GM21529 (cell line): Measurements from ENCODE around the gene ADCY1.
"Not testable (repeated sequence)": the region's sequence is repeated elsewhere in the genome, so short reads cannot be mapped to it uniquely, and the experiment has no call there.

Source experiments
- ATAC-seq: cut with Tn5 transposase; IDR thresholded peaks from one replicate; pipeline ENCODE4 v1.9.1; 2021; ENCODE audit not compliant: unreplicated experiment

Gene ADCY1

DNA sequence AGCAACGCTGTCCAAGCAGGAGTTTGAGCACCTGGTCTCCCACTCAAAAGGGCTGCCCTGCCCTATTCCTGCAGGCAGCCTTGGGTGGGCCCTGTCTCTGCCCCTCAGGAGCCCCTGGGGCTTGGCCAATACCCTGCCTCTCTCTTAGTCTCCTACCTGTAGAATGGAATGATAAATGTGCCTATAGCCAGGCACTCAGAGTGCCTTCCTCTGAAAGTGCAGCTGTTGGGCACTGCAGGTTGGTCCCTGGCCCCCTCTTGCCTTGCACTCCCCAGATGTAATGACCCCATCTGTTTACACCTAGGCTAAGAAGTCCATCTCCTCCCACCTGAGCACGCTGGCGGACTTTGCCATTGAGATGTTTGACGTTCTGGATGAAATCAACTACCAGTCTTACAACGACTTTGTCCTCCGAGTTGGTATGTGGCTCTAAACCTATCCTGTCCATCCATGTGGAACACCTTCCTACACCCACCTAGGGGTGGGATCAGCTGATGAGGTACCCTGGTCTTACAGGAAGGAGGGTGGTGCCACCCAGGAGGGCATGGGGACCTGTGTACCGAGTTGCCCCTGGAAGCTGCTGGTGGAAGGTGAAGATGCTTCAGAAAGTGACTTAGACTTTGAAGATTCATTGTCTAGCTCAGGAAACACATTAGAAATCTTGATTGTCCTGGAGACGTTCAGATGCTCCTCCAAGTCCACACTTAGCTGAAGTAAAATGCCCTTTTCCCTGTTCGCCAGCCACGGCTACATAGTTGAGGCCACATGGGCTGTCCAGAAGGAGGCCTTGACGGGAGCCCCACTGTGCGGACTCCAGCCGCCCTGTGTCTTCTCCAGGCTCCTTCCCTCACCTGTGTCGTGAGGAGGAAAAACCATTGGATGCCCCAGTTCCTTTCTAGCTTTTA lies 134.1 kb downstream of the ADCY1 start:
- no peak for ATAC-seq

DNA sequence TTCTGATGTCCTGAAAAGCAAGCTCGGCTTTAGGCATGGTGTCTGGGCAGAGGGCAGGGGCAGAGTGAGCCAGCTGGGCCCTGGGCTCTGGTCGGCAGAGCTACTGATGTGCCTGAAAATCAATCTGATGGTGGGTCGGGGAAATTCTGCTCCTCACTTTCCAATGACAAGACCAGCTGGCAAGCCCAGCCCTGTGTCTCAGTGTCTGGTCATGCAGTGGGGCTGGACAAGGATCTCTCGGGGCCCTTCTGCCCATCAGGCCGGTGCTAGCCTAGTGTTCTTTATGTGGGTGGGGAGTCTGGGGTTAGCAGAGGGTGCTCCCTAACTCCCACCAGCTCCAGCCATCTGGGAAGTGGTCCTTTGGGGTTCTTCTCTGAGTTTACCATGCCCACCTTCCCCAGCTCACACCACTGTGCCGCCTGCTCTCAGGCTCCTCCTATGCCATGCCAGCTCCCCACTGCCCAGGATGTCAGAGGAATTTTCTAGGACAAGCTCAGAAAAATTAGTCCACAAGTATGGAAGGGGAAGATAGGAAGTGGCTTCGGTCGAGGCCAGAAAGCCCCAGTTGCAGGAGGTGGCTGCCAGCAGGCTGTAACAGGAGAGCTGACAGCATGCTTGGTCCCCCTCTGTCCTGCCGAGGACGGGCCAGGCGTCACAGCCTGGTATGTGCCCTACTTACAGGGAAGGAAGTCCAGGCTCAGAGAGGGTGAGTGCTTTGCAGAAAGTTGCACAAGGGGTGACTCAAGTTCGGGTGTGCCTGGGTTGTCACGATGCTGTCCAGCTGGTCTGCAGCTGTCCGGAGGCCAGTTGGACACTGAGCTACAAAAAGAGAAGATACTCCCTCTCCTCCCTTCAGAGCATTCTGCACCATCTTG lies 135.2 kb downstream of the ADCY1 start:
- no peak for ATAC-seq

DNA sequence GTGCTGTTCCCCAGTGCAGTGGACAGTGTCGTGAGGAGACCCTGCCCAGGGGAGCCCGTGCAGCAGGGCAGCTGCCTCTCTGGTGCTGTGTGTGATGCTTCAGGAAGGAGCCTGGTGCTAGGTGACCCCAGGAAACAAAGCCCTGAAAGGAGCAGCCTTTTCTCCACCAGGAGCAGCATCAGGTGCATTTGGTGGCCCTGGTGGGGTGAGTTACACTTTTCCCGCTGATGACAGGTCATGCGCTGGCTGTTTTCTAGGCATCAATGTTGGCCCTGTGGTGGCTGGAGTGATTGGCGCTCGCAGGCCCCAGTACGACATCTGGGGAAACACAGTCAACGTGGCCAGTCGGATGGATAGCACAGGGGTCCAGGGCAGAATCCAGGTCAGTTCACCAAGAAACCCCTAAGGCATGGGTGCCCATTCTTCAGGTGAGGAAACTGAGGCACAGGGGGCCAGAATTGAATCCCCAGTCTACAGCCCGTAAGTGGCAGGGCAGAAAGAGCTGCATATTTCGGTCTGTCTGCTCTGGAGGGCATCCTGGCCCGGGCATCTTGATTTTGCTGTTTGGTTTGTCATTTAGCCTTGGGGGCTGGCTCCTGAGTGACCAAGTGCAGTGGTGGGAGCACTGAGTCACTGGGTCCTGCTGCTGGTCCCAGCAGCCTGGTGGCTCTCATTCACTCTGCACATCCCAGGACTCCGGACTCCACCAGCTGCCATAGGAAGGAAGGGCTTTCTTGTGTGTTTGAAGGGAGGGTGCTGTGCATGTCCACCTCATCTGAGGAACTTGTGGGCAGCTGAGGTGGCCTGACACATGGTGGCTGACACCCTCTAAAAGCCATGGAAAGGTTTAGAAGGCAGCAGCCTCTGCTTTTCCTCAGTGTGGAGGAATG lies 136.3 kb downstream of the ADCY1 start:
- no peak for ATAC-seq

DNA sequence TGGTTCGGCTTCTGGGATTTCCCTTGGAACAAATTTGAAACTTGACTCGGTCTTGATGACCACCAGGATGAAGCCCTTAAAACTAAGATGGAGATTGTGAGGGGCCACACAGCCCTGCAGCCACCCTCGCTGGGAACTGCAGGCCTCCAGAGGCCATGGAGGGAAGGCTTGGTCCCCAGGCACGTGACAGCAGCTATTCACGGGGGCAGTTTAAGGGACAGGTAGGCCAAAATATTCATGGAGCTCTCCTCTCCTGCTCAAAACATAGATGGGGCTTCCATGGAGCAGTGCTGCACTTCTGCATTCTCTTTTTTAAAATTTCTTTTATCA lies 137.0 kb downstream of the ADCY1 start:
- ATAC-seq = no peak

DNA sequence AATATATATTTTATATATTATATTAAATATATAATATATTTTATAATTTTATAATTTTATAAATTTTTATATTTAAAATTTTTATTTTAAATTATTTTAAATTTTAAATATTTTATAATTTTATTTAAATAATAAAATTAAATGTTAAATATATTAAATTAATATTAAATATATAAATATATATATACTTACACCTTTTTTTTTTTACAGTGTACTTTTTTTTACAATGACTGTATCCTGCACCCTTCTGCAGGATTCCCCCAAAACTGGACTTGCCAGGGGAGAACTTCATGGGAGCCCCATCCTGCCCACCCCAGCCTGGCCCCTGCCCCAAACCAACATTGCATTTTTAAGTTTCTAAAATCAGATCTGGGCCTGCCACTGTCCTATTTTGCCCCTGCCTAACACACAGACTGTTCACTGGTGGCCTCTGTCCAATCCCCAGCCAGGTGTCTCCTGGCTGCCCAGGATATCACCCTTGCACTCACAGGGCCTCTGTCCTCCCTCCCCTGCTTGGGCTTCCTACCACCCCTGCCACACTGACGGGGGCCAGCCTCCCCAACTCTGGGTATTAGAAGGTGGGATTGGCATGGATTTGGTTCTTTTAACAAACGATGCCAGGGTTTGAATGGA lies 138.0 kb downstream of the ADCY1 start:
- no peak for ATAC-seq

DNA sequence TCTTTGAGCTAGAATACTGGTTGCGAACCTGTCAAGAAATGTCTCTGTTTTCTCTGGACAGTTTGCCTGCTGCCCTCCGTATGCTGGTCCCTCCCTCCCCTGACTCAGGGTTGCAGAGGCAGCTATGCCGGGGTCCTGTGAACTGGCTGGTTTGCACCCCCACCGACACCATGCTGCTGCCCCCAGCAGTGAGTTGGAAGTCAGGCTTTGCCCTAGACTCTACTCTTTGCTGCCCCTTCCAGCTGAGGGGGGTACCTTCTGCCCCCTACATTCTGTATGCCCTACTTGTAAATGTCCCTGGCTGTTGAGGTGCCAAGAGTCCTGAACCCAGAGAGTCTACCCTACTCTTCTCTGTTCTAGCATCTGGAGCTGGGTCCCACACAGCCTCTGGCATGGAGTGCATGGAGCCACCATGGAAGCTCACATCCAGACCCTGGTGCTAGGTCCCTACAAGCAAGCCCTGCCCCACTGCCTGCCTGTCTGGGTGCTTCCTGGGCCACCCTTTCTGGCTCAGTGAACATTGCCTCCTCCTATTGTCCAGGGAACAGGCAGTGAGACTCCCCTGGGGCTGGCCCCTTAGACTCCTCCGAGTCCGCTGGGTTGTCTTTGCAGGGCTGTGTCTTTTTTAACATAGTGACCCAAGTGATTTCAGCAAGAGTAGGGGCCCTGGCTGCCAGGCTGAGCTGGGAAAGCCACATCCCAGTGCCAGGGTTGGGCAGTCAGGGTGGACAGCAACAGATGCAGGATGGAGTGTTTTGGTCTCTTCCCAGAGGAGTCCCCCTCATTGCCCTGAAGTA lies 138.9 kb downstream of the ADCY1 start:
- ATAC-seq = no peak

DNA sequence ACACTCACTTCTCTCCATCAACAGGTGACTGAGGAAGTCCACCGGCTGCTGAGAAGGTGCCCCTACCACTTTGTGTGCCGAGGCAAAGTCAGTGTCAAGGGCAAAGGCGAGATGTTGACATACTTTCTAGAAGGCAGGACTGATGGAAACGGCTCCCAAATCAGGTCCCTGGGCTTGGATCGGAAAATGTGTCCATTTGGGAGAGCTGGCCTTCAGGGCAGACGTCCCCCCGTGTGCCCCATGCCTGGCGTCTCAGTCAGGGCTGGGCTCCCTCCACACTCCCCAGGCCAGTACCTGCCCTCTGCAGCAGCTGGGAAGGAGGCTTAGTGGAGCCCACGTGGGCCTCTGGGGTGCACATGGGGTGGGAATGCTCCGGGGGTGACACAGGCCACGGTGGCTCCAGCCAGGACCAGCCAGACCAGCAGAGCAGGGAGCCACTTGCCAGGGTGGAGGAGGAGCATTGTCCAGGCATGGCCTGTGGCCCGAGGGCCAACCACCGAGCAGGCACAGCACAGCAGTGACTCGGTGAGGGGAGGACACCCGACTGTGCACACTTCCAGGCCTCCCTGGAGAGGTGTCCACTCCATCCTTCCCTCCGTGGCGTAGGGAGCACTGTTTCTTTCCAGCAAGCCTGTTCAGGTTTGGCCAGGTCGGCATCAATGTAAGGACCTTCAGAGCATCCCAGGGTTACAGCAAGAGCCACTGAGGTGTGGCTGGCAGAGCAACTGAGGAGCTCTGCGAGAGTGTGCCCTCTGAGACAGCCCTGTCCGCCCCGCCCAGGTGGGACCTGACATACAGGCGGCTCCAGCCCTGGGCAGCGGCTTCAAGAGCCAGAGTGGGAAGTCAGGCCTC lies 139.7 kb downstream of the ADCY1 start:
- no peak for ATAC-seq

DNA sequence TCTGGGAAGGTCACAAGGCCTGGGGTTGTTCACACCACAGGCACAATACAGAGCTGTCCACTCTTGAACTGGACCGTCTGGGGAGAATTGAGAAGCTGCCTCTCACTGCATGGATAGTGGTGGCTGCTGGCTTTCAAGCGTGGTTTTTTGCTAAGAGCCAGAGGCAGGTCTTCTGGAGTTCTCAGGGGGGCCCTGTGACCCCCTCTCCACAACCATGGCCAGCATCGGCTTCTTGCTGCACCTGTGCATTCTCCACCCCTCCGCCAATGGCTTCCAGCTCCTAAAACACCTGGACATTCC lies 140.3 kb downstream of the ADCY1 start:
- no peak for ATAC-seq

DNA sequence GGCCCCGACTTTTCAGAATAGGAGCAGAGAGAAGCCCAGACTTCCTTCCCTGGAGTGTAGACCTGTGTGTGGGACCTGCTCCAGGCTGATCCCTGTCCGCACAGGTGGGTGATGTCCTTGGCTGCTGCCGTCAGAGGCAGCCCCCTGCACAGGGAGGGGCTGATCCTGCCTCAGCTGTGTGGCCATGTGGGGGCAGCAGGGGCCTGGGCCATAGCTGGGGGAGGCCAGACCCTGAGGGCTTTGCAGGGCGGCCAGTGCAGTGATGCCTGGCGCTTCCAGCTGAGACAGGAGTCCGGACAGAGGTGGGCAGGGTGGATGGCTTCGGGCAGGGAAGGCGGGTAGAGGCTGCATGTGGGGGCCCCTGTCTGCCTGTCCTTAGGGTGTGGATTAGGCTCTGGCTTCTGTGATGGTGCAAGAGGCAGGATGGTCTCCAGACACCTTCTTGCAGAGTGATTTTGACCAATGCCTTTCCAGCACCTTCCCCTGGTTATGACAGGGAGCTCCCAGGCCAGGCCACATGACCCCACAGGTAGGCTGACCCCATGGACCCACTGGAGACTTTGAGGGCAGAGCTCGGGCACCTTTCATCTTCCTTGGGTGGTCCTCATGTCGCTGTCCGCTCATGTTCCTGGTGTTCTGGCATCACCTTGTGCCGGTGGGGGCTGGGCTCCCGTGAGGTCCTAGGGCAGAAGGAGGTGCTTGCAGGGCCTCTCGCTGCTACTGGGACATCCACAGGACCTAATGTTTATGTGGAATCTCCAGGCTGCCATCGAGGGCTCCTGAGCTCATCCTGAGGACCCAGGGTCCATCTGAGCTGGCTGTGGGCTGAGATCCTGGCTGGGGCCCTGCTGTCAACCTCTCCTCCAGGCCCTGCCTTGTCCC lies 141.5 kb downstream of the ADCY1 start:
- ATAC-seq = no peak

DNA sequence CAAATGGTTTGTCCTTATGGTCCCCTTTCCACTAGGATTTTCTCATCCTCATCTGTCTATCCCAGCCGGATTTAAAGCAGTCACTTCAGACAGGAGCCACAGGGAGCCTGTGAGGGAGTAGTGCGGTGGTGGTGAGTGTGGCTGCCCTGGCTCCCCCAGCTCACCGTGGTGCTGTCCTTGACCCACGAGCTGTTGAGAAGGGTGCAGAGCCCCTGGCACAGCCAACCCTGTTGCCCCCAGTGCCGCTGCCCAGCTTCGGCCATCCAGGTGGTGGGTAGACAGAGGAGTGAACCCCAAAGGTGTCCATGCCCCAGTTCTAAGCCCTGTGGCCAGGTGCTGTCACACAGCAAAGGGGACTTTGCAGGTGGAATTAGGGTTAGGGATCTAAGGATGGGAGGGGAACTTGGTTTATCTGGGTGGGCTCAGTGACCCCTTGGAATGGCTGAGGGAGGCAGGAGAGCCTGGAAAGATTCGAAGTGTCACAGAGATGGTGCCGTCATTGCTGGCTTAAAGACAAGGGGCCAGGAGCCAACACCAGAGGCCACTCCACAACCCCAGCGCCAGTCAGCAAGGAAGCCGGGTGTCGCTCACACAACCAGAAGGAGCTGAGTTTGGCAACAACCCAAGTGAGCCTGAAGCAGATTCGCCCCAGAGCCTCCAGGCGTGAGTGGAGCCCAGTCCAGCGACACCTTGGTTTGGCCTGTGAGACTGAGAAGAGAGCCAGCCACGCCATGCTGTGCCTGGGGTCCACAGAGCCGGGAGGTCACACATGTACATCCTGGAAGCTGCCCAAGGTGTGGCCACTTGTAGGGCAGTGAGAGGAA lies 142.4 kb downstream of the ADCY1 start:
- ATAC-seq = no peak

DNA sequence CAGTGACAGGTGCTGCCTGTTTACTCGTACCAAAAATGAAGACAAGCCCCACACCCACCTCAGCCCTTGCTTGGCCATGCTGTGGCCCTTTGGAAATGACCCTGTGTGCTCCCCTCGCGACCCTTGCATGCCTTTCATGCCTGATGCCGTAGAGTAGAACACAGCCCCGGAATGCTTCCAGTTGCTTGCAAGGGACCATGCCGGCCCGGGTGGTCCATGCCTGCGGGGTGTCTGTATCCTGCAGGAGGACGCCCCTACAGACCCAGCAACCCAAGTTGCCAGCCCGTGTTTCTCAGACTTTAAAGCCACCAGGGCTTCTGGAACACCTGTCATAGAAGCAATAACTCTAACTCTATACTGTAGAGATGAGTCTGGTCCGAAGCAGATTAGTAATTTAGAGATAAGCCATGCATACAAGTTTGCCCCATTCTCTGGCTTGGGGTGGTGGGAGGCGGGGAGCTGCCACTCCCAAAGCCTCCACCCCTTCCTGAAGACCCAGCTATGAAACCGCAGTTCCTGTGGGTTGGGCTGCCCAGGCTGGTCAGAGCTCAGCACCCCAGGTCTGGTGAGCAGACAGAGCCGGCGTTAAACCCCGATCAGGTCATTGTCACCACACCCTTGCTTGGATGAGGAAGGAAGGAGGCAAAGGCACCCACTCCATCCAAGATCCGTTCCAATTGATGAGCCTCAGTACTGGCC lies 143.5 kb downstream of the ADCY1 start:
- no peak for ATAC-seq

DNA sequence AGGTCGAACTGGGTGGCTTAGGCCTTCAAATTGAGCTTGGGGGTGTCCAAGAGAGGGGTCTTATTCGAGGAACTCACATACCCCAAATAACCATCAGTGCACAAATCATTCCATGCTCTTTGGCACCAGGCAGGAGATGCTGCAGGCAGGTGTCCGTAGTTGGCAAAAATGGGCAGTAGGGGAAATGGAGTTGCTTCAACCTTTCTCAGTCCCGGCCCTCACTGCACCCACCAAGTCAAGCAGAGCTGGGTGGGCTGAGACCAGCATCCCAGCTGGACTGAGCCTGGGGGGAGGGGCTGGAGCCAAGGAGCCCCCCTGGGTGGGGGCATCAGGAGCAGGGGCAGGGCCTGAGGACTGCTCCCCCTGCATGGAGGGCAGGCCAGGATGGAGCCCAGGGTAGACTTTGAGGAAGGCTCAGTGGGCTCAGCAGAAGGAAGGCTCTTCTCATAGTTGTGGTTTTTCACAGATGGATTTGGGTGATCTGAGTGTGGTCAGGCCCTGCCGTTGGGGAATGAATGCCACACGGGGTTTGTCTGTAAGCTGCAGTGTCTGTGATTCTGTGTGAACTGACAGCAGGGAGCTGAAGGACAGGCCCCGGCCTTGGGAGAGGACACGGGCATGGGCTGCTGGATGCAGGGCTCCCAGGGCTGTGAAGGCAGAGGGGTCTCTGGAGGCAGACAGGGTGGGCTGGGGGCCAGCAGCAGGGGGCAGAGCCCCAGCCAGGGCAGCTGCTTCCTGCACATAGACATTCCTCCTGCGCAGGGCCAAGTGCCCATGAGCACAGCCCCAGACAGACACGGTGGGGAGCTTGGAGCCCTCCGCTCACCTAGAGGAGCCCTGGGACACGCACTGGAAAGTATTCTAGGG lies 144.5 kb downstream of the ADCY1 start:
- no peak for ATAC-seq

DNA sequence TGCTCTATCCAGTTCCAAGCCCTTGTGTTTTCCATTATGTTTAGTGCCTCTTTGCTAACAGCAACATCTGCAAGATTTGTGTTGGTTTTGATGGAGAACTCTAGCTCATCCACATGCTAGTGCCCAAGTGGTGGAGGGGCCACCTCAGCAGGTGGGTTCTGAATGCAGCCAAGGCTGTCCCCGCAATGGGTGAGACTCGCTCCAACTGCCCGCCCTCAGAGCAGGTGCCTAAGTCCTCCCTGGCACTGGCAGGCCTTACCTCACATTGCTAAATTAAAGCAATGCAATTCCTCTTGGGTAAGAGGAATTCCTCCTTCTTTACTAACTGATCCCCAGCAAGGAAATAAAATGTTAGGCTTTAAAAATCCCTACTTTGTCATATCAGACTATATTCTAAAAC lies 146.8 kb downstream of the ADCY1 start:
- ATAC-seq = no peak

DNA sequence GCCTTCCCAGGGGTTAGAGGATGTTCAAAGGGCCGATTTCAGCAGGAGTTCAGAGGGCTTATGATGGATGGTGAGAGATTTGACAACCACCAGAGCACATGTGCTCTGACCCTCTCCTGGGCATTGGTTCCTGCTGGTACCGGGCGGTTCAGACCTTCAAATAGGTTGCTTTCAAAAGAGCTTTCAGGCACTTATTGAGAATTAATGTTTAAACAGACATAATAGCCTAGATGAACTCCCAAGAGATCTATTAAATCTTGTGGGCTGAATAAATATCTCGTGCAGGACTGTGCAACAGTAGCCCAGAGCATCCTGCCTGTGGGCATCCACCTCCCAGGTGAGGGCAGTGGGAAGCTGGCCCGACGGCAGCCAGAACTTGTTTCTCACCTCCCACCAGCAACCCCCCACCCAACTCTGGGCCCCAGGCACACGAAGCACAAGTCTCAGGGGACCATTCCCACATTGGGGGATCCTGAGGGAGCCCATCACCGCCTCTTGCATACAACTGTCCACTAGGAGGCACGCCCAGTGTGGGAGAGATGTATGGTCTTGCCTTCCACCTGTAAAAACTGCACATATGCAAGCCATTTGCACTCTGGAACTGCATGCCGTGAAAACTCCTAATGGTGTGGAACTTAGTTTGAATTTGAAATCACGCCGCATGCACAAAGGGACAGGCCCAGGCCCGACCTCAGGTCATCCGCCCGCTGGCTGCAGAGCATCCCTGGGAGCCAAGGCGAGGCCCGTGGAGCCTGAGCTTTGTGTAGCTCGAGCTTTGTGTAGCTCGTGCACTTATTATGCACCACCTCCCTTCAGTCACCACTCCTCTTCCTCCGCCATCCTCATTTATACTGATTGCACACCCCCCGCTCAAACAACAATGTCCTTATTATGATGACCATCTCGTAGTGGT lies 147.8 kb downstream of the ADCY1 start:
- no peak for ATAC-seq

DNA sequence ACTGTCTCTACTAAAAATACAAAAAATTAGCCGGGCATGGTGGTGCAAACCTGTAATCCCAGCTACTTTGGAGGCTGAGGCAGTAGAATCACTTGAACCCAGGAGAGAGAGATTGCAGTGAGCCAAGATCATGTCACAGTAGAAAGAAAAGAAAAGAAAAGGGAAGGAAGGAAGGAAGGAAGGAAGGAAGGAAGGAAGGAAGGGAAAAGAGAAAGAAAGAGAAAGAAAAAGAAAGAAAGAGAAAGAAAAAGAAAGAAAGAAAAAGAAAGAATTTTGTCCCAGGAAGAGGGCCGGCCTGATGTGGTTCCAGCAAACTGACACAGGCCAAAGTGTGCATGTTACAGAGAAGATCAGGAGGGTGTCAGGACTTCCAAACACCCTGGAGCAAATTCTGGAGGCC lies 151.1 kb downstream of the ADCY1 start:
- ATAC-seq = not testable (repeated sequence)
